ENCODE results near the gene CNTD1. TPM values are rescaled to one million over a fixed set of nuclear protein-coding genes. Genes with fewer than 3 reads are reported as not detected.

The CNTD1 gene
- total and polyA plus RNA-seq, 7 donors: 0.24 to 1.3 (median 0.76) TPM; not detected in 1

DNA sequence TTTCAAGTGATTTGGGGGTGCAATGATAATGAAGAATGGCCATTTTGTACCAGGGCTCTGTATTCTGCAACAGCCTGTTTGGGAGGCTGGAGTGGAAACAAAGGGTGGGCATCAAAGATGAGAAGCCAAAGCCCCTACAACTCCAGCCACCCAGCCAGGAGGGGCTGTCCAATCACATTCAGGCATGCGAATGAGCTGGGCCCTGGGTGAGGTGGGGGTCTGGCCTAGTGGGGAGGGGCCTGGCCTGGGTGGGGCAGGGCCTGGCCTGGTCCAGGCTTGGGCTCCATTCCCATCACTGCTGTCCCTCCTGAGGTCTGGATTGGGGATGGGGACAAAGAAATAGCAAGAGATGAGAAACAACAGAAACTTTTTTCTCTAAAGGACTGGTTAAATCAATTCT, 58.7 kb downstream of the CNTD1 start:
- TF ChIP-seq, protein P1, sequence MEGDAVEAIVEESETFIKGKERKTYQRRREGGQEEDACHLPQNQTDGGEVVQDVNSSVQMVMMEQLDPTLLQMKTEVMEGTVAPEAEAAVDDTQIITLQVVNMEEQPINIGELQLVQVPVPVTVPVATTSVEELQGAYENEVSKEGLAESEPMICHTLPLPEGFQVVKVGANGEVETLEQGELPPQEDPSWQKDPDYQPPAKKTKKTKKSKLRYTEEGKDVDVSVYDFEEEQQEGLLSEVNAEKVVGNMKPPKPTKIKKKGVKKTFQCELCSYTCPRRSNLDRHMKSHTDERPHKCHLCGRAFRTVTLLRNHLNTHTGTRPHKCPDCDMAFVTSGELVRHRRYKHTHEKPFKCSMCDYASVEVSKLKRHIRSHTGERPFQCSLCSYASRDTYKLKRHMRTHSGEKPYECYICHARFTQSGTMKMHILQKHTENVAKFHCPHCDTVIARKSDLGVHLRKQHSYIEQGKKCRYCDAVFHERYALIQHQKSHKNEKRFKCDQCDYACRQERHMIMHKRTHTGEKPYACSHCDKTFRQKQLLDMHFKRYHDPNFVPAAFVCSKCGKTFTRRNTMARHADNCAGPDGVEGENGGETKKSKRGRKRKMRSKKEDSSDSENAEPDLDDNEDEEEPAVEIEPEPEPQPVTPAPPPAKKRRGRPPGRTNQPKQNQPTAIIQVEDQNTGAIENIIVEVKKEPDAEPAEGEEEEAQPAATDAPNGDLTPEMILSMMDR (IDR thresholded peaks at IDR 0.05): no peak
- WGBS, 3 donors: 83 to 100% (median 90%) methylated on average over 1 of the region's 1 CpG
- no peak overlapping the region for H3K27ac ChIP-seq
- no peaks in the 10 kb centered on the region for H3K9me3 ChIP-seq
- ATAC-seq (no peak), DNase-seq (no peak)
- peaks cover 0 to 16% (median 0%) of the 10 kb centered on the region in 3 donors for H3K27me3 ChIP-seq (ENCODE audit: insufficient read depth in 3 of 3, low read length in 2 of 3)
- intact Hi-C loops (cut with DNase I): no loop called here
- H3K36me3 ChIP-seq (ENCODE audit: insufficient read depth in 1 of 2, low read depth in 1 of 2): no peaks in the 10 kb centered on the region
- H3K4me3 ChIP-seq: no peak overlapping the region
- no peaks in the 10 kb centered on the region for H3K4me1 ChIP-seq

Other genes with a start within 250 kb of the CNTD1 start
- gene HSD17B1, start 245.9 kb upstream of the CNTD1 start, total RNA-seq: 1 to 10 TPM in 1 of 4 donors, under 1 TPM in 3; 0.54 to 1.2 (median 0.72) TPM
- 1 to 10 TPM; 1.3 to 2.1 (median 1.7) TPM for gene HSD17B1, start 245.9 kb upstream of the CNTD1 start, polyA plus RNA-seq
- 10 to 100 TPM; 31.6 to 45.4 (median 37.0) TPM for gene COASY, start 236.7 kb upstream of the CNTD1 start, total RNA-seq
- 100 to 1,000 TPM in 1 of 3 donors, 10 to 100 TPM in 2; 41.0 to 141 (median 73.5) TPM for gene COASY, start 236.7 kb upstream of the CNTD1 start, polyA plus RNA-seq
- gene MLX, start 231.8 kb upstream of the CNTD1 start, total RNA-seq: 10 to 100 TPM; 45.2 to 67.9 (median 55.2) TPM
- 100 to 1,000 TPM in 1 of 3 donors, 10 to 100 TPM in 2; 71.0 to 108 (median 89.2) TPM for gene MLX, start 231.8 kb upstream of the CNTD1 start, polyA plus RNA-seq
- gene PSMC3IP, start 221.1 kb upstream of the CNTD1 start, total RNA-seq: 1 to 10 TPM in 2 of 4 donors, under 1 TPM in 2; 0.26 to 3.3 (median 1.4) TPM
- 10 to 100 TPM in 1 of 3 donors, 1 to 10 TPM in 2; 3.8 to 13.3 (median 5.3) TPM for gene PSMC3IP, start 221.1 kb upstream of the CNTD1 start, polyA plus RNA-seq
- 10 to 100 TPM; 31.7 to 43.2 (median 37.6) TPM for gene RETREG3, start 189.5 kb upstream of the CNTD1 start, total RNA-seq
- 10 to 100 TPM; 13.9 to 35.0 (median 15.2) TPM for gene RETREG3, start 189.5 kb upstream of the CNTD1 start, polyA plus RNA-seq
- 10 to 100 TPM; 46.9 to 78.1 (median 50.4) TPM for gene TUBG1, start 189.2 kb upstream of the CNTD1 start, total RNA-seq
- gene TUBG1, start 189.2 kb upstream of the CNTD1 start, polyA plus RNA-seq: 10 to 100 TPM; 68.8 to 90.2 (median 81.0) TPM
- 10 to 100 TPM in 1 of 4 donors, 1 to 10 TPM in 3; 3.8 to 11.9 (median 5.7) TPM for gene TUBG2, start 139.6 kb upstream of the CNTD1 start, total RNA-seq
- gene TUBG2, start 139.6 kb upstream of the CNTD1 start, polyA plus RNA-seq: 1 to 10 TPM; 2.7 to 4.9 (median 4.2) TPM
- gene PLEKHH3, start 121.9 kb upstream of the CNTD1 start, total RNA-seq: 10 to 100 TPM; 15.0 to 33.8 (median 28.0) TPM
- gene PLEKHH3, start 121.9 kb upstream of the CNTD1 start, polyA plus RNA-seq: 10 to 100 TPM; 12.7 to 15.8 (median 14.2) TPM
- gene CCR10, start 117.0 kb upstream of the CNTD1 start, total RNA-seq: 1 to 10 TPM; 1.2 to 5.0 (median 2.8) TPM
- gene CCR10, start 117.0 kb upstream of the CNTD1 start, polyA plus RNA-seq: 1 to 10 TPM; 1.0 to 3.3 (median 1.6) TPM
- 1 to 10 TPM; 1.9 to 2.6 (median 2.2) TPM for gene CNTNAP1, start 116.3 kb upstream of the CNTD1 start, total RNA-seq
- 1 to 10 TPM; 1.0 to 3.4 (median 1.1) TPM for gene CNTNAP1, start 116.3 kb upstream of the CNTD1 start, polyA plus RNA-seq
- gene EZH1, start 53.8 kb upstream of the CNTD1 start, total RNA-seq: 10 to 100 TPM; 25.7 to 59.1 (median 33.7) TPM
- gene EZH1, start 53.8 kb upstream of the CNTD1 start, polyA plus RNA-seq: 10 to 100 TPM; 15.2 to 43.9 (median 22.3) TPM
- gene RAMP2, start 37.6 kb upstream of the CNTD1 start, total RNA-seq: 10 to 100 TPM in 3 of 4 donors, 1 to 10 TPM in 1; 9.2 to 39.8 (median 18.7) TPM
- 10 to 100 TPM; 17.5 to 21.9 (median 21.4) TPM for gene RAMP2, start 37.6 kb upstream of the CNTD1 start, polyA plus RNA-seq
- 10 to 100 TPM; 38.6 to 45.2 (median 39.8) TPM for gene VPS25, start 25.4 kb upstream of the CNTD1 start, total RNA-seq
- gene VPS25, start 25.4 kb upstream of the CNTD1 start, polyA plus RNA-seq: 10 to 100 TPM; 46.0 to 73.3 (median 72.8) TPM
- under 1 TPM in 3 of 4 donors, not detected in 1; 0.08 to 0.30 (median 0.09) TPM for gene WNK4, start 18.3 kb upstream of the CNTD1 start, total RNA-seq
- gene WNK4, start 18.3 kb upstream of the CNTD1 start, polyA plus RNA-seq: under 1 TPM in 1 of 3 donors, not detected in 2; 0.01 TPM
- gene COA3, start 157 bp upstream of the CNTD1 start, total RNA-seq: 10 to 100 TPM; 69.1 to 85.2 (median 83.9) TPM
- 100 to 1,000 TPM; 126 to 167 (median 130) TPM for gene COA3, start 157 bp upstream of the CNTD1 start, polyA plus RNA-seq
- 10 to 100 TPM; 45.9 to 85.4 (median 60.6) TPM for gene BECN1, start 25.4 kb downstream of the CNTD1 start, total RNA-seq
- 100 to 1,000 TPM in 1 of 3 donors, 10 to 100 TPM in 2; 54.4 to 150 (median 69.1) TPM for gene BECN1, start 25.4 kb downstream of the CNTD1 start, polyA plus RNA-seq
- gene PSME3, start 34.5 kb downstream of the CNTD1 start, total RNA-seq: 100 to 1,000 TPM in 3 of 4 donors, 10 to 100 TPM in 1; 61.7 to 105 (median 103) TPM
- gene PSME3, start 34.5 kb downstream of the CNTD1 start, polyA plus RNA-seq: 100 to 1,000 TPM in 2 of 3 donors, 10 to 100 TPM in 1; 86.0 to 239 (median 204) TPM
- 1 to 10 TPM in 1 of 4 donors, under 1 TPM in 3; 0.49 to 1.0 (median 0.71) TPM for gene AOC2, start 45.7 kb downstream of the CNTD1 start, total RNA-seq
- 1 to 10 TPM in 1 of 3 donors, under 1 TPM in 2; 0.08 to 1.6 (median 0.60) TPM for gene AOC2, start 45.7 kb downstream of the CNTD1 start, polyA plus RNA-seq
- 10 to 100 TPM in 2 of 4 donors, 1 to 10 TPM in 2; 5.8 to 11.8 (median 8.5) TPM for gene AOC3, start 52.3 kb downstream of the CNTD1 start, total RNA-seq
- gene AOC3, start 52.3 kb downstream of the CNTD1 start, polyA plus RNA-seq: 1 to 10 TPM; 5.9 to 9.3 (median 8.4) TPM
- gene G6PC1, start 101.9 kb downstream of the CNTD1 start, total RNA-seq: not detected
- under 1 TPM in 1 of 3 donors, not detected in 2; 0.03 TPM for gene G6PC1, start 101.9 kb downstream of the CNTD1 start, polyA plus RNA-seq
- gene AARSD1, start 165.6 kb downstream of the CNTD1 start, total RNA-seq: 10 to 100 TPM; 29.7 to 54.6 (median 43.1) TPM
- 10 to 100 TPM; 55.2 to 68.1 (median 55.3) TPM for gene AARSD1, start 165.6 kb downstream of the CNTD1 start, polyA plus RNA-seq
- gene PTGES3L, start 181.2 kb downstream of the CNTD1 start, total RNA-seq: 10 to 100 TPM; 47.8 to 66.0 (median 55.3) TPM
- 10 to 100 TPM; 43.7 to 59.5 (median 44.7) TPM for gene PTGES3L, start 181.2 kb downstream of the CNTD1 start, polyA plus RNA-seq
- gene RUNDC1, start 181.7 kb downstream of the CNTD1 start, total RNA-seq: 10 to 100 TPM in 2 of 4 donors, 1 to 10 TPM in 2; 8.7 to 16.8 (median 12.8) TPM
- gene RUNDC1, start 181.7 kb downstream of the CNTD1 start, polyA plus RNA-seq: 10 to 100 TPM; 10.4 to 17.8 (median 10.6) TPM
- 1,000 to 10,000 TPM in 1 of 4 donors, 100 to 1,000 TPM in 3; 506 to 1,045 (median 824) TPM for gene RPL27, start 199.6 kb downstream of the CNTD1 start, total RNA-seq
- 1,000 to 10,000 TPM; 2,533 to 3,118 (median 2,913) TPM for gene RPL27, start 199.6 kb downstream of the CNTD1 start, polyA plus RNA-seq
- 1 to 10 TPM; 4.6 to 6.5 (median 6.2) TPM for gene IFI35, start 207.9 kb downstream of the CNTD1 start, total RNA-seq
- gene IFI35, start 207.9 kb downstream of the CNTD1 start, polyA plus RNA-seq: 1 to 10 TPM; 4.2 to 7.8 (median 6.5) TPM
- gene VAT1, start 223.5 kb downstream of the CNTD1 start, total RNA-seq: 10 to 100 TPM; 20.0 to 50.6 (median 34.1) TPM
- 10 to 100 TPM; 19.2 to 20.2 (median 19.7) TPM for gene VAT1, start 223.5 kb downstream of the CNTD1 start, polyA plus RNA-seq
- under 1 TPM; 0.04 to 0.22 (median 0.16) TPM for gene RND2, start 226.4 kb downstream of the CNTD1 start, total RNA-seq
- under 1 TPM; 0.04 to 0.09 (median 0.04) TPM for gene RND2, start 226.4 kb downstream of the CNTD1 start, polyA plus RNA-seq

Data from psoas muscle (tissue), 8 donors.